ENCODE measurements around the gene ZNF319.

ZNF319 gene

GRCh38 chr16:58037365-58038057 is 37.0 kb upstream of the ZNF319 start:
- no peak for DNase-seq (ENCODE audit: low read depth)

DNA sequence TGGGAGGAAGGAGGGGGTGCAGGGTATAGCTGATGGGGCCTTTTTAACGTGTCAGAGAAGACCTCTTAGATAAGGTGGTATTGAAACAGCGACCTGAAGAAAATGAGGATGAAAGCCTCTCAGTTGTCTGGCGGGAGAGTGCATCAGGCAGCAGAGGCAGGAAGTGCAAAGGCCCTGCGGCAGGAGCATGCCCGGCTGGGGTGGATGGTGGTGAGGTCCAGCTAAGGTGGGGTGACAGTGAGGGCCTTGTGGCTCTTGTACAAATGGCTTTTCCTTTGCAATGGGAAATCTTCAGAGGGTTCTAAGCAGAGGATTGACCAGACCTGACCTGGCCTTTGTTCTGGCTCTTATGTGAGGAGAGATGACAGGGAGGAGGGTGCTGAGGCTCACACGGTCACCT is 36.5 kb upstream of the ZNF319 start:
- no peak for DNase-seq (ENCODE audit: low read depth)

GRCh38 chr16:58035356-58036170 is 35.1 kb upstream of the ZNF319 start:
- no peak for DNase-seq (ENCODE audit: low read depth)

GRCh38 chr16:58034774-58035173 is 34.3 kb upstream of the ZNF319 start:
- DNase-seq (ENCODE audit: low read depth) = no peak

- no peak for DNase-seq (ENCODE audit: low read depth)
Observed at GRCh38 chr16:58034128-58034685, 33.7 kb upstream of the ZNF319 start.

- no peak for DNase-seq (ENCODE audit: low read depth)
Observed at GRCh38 chr16:58032710-58033293, 32.3 kb upstream of the ZNF319 start.

- no peak for DNase-seq (ENCODE audit: low read depth)
Observed at GRCh38 chr16:58031016-58031800, 30.7 kb upstream of the ZNF319 start.

DNA sequence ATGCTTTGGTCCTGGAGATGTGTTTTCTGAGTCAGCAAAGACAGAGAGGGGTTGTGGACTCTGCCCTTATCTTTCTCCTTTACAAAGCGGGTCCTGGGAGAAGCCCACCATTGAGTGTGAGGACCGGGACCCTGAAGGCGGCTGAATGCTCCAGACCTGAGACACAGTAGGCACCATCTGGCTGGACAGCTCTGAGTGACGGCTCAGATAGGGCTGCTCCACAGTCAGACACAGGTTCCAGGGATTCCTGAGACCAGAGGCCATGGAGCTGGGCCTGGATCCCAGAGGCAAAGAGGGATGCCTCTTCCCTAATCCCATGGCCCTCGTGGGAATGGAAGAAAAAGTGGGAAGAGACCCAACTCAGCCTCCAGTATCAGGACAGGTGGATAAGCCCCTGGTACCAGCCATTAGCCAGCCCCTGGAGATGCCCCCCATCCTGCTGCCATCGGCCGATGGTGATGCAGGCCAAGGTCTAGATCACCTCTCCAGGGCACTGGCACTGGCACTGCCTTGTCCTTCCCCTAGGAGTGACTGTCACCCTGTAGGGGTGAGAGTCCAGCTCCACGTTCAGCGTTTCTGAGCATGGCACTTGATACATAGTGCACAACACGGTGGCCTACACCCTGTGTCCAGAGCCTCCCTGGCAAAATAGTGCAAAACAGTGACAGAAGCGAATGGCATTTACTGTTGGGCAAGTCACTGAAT is 29.8 kb upstream of the ZNF319 start:
- DNase-seq (ENCODE audit: low read depth) = no peak

DNA sequence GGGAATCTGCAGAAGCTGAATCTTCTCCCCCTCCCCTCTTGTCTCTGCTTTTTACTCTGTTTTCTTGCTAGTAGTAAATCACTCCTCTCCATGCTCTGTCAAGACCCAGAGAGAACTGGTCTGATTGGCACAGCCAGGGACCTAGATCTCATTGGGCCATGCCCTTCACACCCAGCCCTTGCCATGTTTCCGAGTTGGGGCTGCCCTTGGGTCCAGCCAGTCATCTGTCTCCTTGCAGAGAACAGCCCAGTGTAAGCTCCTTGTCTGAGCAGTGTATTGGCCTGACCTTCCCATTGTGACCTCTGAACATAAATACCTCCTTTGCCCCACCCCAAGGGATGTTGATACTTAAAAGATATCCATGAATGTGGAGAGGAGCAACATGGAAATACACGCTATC is 28.9 kb upstream of the ZNF319 start:
- no peak for DNase-seq (ENCODE audit: low read depth)

DNA sequence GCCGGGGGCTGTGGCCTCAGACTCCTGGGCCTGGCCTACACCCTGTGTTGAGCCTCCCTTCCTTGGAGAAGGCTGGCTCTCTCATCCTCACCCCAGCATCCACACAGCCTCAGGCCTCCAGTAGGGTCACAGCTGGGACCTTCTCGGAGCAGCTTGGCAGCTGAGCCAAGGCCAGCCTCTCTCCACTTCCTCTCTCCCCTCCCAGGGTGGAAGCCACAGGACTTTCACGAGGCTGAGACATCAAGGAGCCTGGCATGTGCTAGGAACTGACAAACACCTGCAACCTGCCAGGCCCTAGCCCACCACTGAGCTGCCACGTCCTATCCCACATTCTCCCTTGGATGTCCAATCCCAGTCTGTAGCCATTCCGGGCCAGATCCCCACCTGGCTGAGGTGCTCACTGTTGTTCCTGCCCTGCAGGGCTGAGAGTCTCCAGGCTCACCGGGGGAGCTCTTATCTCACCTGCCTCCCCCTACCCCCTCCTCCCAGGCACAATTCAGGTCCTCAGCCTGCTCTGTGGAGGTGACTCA is 28.1 kb upstream of the ZNF319 start:
- DNase-seq (ENCODE audit: low read depth) = no peak

GRCh38 chr16:58027916-58028455 is 27.5 kb upstream of the ZNF319 start:
- DNase-seq (ENCODE audit: low read depth) = no peak

DNA sequence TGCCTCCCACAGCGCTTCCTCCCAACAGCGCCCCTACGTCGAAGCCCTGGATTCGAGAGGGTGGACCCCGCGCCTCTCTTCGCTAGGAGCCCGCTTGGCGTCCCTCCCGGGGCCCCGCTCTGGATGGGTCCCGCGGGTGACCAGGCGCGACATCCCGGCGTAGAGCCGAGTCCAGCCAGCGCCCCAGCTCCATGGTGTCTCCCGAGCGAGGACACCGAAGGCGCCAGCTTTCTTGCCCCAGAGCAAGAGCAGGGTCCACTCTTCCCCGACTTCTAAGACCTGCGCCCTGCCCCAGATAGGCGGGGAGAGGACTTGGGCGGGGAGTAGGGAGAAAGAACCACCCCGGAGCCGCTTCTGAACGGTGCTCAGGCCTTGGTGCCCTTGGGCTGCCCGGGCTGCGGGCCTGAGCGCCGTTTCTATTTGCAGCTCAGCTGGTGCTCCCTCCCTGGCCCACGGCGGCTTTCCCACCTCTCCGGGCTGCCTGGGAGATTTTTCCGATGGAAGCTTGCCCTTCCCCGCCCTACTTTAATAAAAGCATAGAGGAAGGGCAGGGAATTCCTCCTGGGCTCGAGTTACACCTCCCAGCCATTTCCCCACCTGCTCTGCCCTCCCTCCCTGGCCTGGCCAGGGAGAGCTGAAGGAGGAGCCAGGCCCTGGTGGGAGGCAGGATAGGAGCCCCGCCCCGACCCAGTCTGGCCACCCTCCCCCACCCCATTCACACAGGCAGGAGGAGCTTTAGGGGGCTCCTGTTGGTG is 26.9 kb upstream of the ZNF319 start:
- DNase-seq (ENCODE audit: low read depth) = no peak

DNA sequence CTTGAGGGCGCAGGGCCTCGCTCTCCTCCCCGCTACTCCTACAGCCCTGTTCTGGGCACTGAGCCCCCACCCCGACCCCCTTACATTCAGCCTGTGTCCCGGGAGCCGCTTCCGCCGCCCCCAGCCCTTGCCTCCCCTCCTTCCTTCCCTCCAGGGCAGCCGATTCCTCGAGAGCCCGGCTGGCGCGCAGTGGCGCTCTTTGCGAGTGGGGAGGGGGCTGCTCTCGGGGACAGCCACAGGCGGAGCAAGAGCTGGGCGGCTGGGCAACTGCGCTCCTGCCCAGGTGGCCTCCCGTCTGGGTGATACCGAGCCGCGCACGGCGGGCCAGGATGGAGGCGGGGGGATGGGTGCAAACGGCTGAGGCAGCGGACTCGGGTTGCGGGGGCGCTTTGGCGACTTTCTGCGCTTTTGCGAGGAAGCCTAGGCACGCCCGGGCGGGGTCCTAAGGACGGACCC is 26.3 kb upstream of the ZNF319 start:
- no peak for DNase-seq (ENCODE audit: low read depth)

- no peak for DNase-seq (ENCODE audit: low read depth)
Observed at GRCh38 chr16:58026139-58026704, 25.8 kb upstream of the ZNF319 start.

DNA sequence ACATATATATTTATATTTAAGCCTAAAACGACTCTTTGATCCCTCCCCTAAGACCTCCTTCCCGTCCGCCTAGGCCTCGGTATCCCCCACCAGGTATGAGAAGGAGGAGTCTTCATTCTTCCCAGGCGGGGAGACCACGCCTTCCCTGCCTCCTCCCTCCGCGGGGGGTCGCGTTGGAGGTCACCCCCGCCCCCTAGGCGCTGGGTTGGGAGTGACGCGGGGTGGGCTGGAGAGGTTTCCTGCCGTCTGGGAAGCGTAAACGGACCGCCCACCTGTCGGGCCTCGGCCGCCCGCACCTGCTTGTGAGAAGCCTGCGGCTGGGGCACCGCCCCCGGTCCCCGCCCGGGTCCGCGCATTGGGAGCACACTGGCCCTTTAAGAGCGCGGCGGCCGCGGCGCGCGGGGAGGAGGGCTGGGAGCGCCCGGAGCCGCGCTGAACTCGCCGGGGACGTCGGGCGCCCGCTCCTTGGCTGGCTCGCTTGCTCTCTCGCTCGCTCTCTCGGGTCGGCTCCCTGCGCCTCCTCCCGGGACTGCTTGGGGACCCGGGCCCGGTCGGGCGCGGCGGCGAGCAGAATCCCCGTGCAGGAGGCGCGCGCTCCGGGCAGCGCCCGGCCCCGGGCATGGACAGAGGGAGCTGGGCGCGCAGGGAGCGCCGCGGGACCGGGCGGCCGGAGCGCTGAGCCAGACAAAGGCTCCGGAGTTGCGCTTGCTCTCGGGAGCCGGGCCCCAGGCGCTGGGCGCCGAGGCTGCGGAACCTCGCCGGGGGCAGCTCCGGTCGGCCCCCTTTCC is 25.1 kb upstream of the ZNF319 start, which contains the start of gene MMP15:
TSS of gene MMP15 (plus strand) at position 404 of the 788 bp plus-strand sequence. CDS start 597 bp downstream, outside the sequence.
- peak; percentile 57 for DNase-seq (ENCODE audit: low read depth)

- no peak for DNase-seq (ENCODE audit: low read depth)
Observed at GRCh38 chr16:58024486-58025350, 24.2 kb upstream of the ZNF319 start.

DNA sequence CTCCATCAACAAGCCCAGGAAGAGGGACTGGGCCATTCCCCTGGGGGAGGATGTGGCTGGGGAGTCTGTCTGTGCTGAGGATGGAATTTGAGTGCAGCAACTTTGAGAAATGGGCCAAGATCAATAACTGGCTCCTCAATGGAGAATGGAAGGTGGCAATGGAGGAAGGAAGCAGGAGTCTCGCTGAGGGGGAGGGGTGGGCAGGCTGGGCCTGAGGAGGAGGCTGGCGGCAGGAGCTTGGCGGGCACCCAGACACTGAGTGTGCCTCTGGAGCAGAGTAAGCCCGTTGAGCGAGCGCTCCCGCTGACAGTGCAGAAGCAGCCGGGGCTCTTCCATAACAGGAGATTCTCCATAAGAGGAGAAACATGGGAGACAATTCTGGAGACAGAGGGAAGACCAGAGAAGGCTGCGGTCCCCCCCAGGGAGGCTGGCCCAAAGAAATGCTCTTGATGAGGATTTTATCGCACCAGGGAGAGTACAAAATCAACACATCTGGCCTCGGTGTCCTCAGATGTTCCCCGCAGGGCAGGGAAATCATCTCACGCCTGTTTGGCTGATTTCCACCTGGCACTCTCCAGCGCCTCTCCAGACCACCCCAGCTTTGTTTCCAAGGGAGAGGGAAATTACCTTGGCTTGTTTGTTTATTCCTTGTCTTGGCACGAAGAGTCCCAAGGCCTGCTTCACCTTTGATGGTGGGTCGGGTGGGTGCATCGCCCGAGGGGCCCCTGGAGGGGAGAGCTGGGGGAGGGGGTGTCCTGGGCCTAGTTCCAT is 22.3 kb upstream of the ZNF319 start:
- DNase-seq (ENCODE audit: low read depth) = no peak
